ENCODE data around the gene TTC7B.

DNA sequence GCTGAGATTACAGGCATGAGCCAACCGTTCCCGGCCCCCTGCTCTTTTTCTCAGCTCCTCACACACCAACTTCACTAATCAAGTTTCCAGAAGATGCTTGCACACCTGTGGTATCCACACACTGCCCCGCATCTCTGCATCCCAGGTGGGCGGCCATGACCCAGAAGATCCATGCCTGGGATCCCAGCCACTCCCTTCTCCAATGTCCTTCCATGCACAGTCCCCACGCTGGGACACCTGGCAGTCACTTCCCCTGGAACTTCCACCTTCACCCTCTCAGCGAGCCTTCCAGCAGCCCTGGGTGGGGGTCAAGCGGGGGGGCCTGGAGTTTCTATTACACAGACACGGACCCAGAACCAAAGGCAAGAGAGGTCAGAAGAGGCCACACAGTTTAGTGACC, 311.6 kb downstream of the TTC7B start:
- TF ChIP-seq, protein P1, sequence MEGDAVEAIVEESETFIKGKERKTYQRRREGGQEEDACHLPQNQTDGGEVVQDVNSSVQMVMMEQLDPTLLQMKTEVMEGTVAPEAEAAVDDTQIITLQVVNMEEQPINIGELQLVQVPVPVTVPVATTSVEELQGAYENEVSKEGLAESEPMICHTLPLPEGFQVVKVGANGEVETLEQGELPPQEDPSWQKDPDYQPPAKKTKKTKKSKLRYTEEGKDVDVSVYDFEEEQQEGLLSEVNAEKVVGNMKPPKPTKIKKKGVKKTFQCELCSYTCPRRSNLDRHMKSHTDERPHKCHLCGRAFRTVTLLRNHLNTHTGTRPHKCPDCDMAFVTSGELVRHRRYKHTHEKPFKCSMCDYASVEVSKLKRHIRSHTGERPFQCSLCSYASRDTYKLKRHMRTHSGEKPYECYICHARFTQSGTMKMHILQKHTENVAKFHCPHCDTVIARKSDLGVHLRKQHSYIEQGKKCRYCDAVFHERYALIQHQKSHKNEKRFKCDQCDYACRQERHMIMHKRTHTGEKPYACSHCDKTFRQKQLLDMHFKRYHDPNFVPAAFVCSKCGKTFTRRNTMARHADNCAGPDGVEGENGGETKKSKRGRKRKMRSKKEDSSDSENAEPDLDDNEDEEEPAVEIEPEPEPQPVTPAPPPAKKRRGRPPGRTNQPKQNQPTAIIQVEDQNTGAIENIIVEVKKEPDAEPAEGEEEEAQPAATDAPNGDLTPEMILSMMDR (IDR thresholded peaks at IDR 0.05), result no peak
- no peak for TF ChIP-seq POLR2A (IDR thresholded peaks at IDR 0.05)

Measured in adrenal gland (tissue), 5 donors.